Esophagus squamous epithelium (tissue), 5 donors: ENCODE data around the gene BRK1. TPM values are rescaled to one million over a fixed set of nuclear protein-coding genes. Genes with fewer than 3 reads are reported as not detected.
"Not testable (repeated sequence)": the region's sequence is repeated elsewhere in the genome, so short reads cannot be mapped to it uniquely, and the experiment has no call there.

Experiments used
- DNase-seq: peaks from one replicate; lab custom pipeline; 2025; lab: John Stamatoyannopoulos, UW
- H3K27ac ChIP-seq, 4 donors: fragments of 200-600 bp; sonication (generic); one replicate each; pipeline ENCODE4 v1.5.1; 2016 to 2019; ENCODE audit warnings: mild to moderate bottlenecking in 1 of 4
- H3K27me3 ChIP-seq, 4 donors: fragments of 200-600 bp; sonication (generic); 1 replicate in 3 of 4; 2 replicates in 1 of 4; pipeline versions ENCODE4 v1.5.1 to v1.6.0; 2017 to 2021; ENCODE audit warnings: antibody characterized with exemption in 1 of 4
- H3K36me3 ChIP-seq, 3 donors: fragments of 200-600 bp; sonication (generic); one replicate each; pipeline ENCODE4 v1.5.1; 2016 to 2019
- H3K4me1 ChIP-seq, 3 donors: fragments of 200-600 bp; sonication (generic); one replicate each; pipeline ENCODE4 v1.5.1; 2017 to 2019
- H3K4me3 ChIP-seq, 4 donors: fragments of 200-600 bp; sonication (generic); 1 replicate in 3 of 4; 2 replicates in 1 of 4; pipeline ENCODE4 v1.5.1; 2016 to 2019; ENCODE audit warnings: mild to moderate bottlenecking in 2 of 4, moderate library complexity in 1 of 4
- H3K9me3 ChIP-seq, 3 donors: fragments of 200-600 bp; sonication (generic); one replicate each; pipeline ENCODE4 v1.5.1; 2016 to 2019
- CTCF ChIP-seq, 6 experiments: fragments of 450-650 bp in 4 of 6; fragments of 200-600 bp in 2 of 6; sonication (generic) in 2 of 6; IDR thresholded peaks; one replicate each; pipeline ENCODE4 v1.5.1; 2016 to 2019; ENCODE audit warnings: antibody characterized with exemption in 6 of 6, mild to moderate bottlenecking in 4 of 6, moderate library complexity in 4 of 6
- POLR2A ChIP-seq, 4 donors: fragments of 450-650 bp; IDR thresholded peaks; one replicate each; pipeline ENCODE4 v1.6.1; 2017; ENCODE audit warnings: antibody characterized with exemption in 4 of 4, mild to moderate bottlenecking in 4 of 4, moderate library complexity in 3 of 4
- WGBS, 2 donors: methylation state at CpG; one replicate each; pipeline ENCODE4 v1.1.5; 2018; 5-methylcytosine and 5-hydroxymethylcytosine counted together
- intact Hi-C: fragments of 100-400 bp; cut with DNase I; formaldehyde crosslinking; loops from one replicate; pipeline ENCODE4 v1.15.0; 2022
- total RNA-seq, 4 donors: library from RNA; depleted of rRNA; stranded (reverse); fragments of >200 nt; gene quantifications; one replicate each; pipeline ENCODE4 v1.1.0, GENCODE V29; 2016
- donor health status: DM: yes; HTN: yes; CAD: no.

Gene BRK1
- total RNA-seq, 4 donors from 2014 or later: 52.0 to 134 (median 100) TPM

DNA sequence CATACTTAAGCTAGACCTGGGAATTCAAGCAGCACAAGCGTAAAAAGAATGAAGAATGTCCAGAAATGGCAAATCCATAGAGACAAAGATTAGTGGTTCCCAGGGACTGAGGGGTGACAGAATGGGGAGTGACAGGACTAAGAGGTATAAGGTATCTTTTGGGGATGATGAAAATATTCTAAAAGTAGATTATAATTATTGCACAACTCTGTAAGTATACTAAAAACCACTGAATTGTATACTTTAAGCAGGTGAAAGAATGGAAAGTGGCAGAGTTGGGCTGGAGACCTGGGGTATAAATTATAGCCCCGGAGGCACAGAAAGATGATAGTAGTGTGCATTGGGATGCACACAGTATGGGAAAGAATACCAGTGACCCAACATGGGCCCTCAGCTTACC, 5.6 kb downstream of the BRK1 start:
- no peak for TF ChIP-seq CTCF (IDR thresholded peaks at IDR 0.05)
- TF ChIP-seq POLR2A (IDR thresholded peaks at IDR 0.05): no peak
- no peak for DNase-seq
- Histone ChIP-seq H3K4me1 (peaks cover 8 to 29% (median 19%) of the 10 kb centered on the region in 3 donors), H3K36me3 (peaks cover under 1 to 45% (median 6%) of the 10 kb centered on the region in 3 donors), H3K27ac (no peak overlapping the region), H3K9me3 (no peaks in the 10 kb centered on the region), H3K4me3 (no peak overlapping the region), H3K27me3 (no peaks in the 10 kb centered on the region)
- 87 to 92% methylated on average over 2 of the region's 2 CpGs for WGBS, 2 donors
- intact Hi-C loops: no loop called here

- Histone ChIP-seq H3K4me1 (peaks cover 0 to 12% (median 5%) of the 10 kb centered on the region in 3 donors), H3K27me3 (no peaks in the 10 kb centered on the region), H3K36me3 (peaks cover 7 to 61% (median 22%) of the 10 kb centered on the region in 3 donors), H3K27ac (no peak overlapping the region), H3K4me3 (no peak overlapping the region), H3K9me3 (no peaks in the 10 kb centered on the region)
- intact Hi-C loops: no loop called here
- WGBS, 2 donors: 84 to 91% methylated on average over 4 of the region's 4 CpGs
- DNase-seq: no peak
- no peak for TF ChIP-seq CTCF (IDR thresholded peaks at IDR 0.05)
- no peak for TF ChIP-seq POLR2A (IDR thresholded peaks at IDR 0.05)
Measured at GRCh38 chr3:10122724-10123123, 7.2 kb downstream of the BRK1 start.

DNA sequence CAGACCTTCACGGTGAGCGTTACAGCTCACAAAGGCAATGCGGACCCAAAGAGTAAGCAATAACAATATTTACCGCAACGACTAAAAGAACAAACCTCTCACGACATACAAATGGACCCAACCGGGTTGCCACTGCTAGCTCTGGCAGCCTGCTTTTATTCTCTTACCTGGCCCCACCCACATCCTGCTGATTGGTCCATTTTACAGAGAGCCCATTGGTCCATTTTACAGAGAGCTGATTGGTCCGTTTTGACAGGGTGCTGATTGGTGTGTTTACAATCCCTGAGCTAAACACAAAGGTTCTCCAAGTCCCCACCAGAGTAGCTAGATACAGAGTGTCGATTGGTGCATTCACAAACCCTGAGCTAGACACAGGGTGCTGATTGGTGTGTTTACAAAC, 20.4 kb downstream of the BRK1 start:
- intact Hi-C loops, H3K36me3 ChIP-seq, DNase-seq, H3K27ac ChIP-seq, H3K4me3 ChIP-seq, H3K27me3 ChIP-seq, H3K4me1 ChIP-seq, H3K9me3 ChIP-seq: not testable (repeated sequence)
- 85 to 92% methylated on average over 7 to 8 of the region's 9 CpGs for WGBS, 2 donors

DNA sequence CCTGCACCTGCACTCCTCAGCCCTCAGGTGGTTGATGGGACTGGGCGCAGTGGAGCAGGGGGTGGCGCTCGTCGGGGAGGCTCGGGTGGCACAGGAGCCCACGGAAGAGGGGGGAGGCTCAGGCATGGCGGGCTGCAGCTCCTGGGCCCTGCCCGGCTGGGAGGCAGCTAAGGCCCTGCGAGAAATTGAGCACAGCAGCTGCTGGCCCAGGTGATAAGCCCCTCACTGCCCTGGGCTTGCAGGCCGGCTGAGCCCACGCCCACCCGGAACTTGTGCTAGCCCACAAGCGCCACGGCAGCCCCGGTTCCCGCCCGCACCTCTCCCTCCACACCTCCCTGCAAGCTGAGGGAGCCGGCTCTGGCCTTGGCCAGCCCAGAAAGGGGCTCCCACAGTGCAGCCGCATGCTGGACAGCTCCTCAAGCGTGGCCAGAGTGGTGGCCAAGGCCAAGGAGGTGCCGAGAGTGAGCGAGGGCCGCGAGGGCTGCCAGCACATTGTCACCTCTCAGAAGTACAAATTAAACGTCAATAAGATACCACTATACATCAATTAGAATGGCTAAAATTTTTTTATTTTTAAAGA, 21.0 kb downstream of the BRK1 start:
- Histone ChIP-seq H3K36me3 (no peaks in the 10 kb centered on the region), H3K4me3 (no peak overlapping the region), H3K27ac (no peak overlapping the region), H3K9me3 (no peaks in the 10 kb centered on the region), H3K27me3 (no peaks in the 10 kb centered on the region), H3K4me1 (peaks cover 0 to 4% (median 0%) of the 10 kb centered on the region in 3 donors)
- 93 to 96% methylated on average over 5 to 12 of the region's 25 CpGs for WGBS, 2 donors
- intact Hi-C loops: no loop called here
- TF ChIP-seq CTCF (IDR thresholded peaks at IDR 0.05): no peak
- no peak for TF ChIP-seq POLR2A (IDR thresholded peaks at IDR 0.05)
- no peak for DNase-seq

GRCh38 chr3:10137178-10137577, 21.7 kb downstream of the BRK1 start:
- intact Hi-C loops: no loop called here
- Histone ChIP-seq H3K4me1 (peaks cover 0 to 6% (median 0%) of the 10 kb centered on the region in 3 donors), H3K27me3 (no peaks in the 10 kb centered on the region), H3K4me3 (no peak overlapping the region), H3K36me3 (no peaks in the 10 kb centered on the region), H3K27ac (no peak overlapping the region), H3K9me3 (no peaks in the 10 kb centered on the region)
- no peak for TF ChIP-seq CTCF (IDR thresholded peaks at IDR 0.05)
- TF ChIP-seq POLR2A (IDR thresholded peaks at IDR 0.05): no peak
- DNase-seq: no peak
- WGBS, 2 donors: 70 to 79% methylated on average over 4 of the region's 4 CpGs
